CD14-positive monocyte (primary cell): ENCODE results near the gene NEGR1. TPM values are rescaled to one million over a fixed set of nuclear protein-coding genes. Genes with fewer than 3 reads are reported as not detected.

Source experiments
- DNase-seq, 3 donors: peaks; one replicate each; pipeline ENCODE4 v3.0.0-alpha.2; 2011 to 2022
- H2AFZ ChIP-seq: 2 replicates; pipeline ENCODE4 v1.6.0; 2012; ENCODE audit warnings: mild to moderate bottlenecking, low read depth, low read length, inconsistent platforms; ENCODE audit not compliant: insufficient read depth, poor library complexity, severe bottlenecking
- H3K27ac ChIP-seq, 2 donors: 1 replicate in 1 of 2; 2 replicates in 1 of 2; pipeline ENCODE4 v1.5.1; 2012 to 2013; ENCODE audit warnings: low read length in 2 of 2, control low read depth in 1 of 2, inconsistent platforms in 1 of 2, low read depth in 1 of 2, mild to moderate bottlenecking in 1 of 2
- H3K27me3 ChIP-seq, 2 donors: one replicate each; pipeline versions ENCODE4 v1.6.0 to v1.6.1; 2011 to 2013; ENCODE audit warnings: low read length in 2 of 2; ENCODE audit not compliant: control insufficient read depth in 2 of 2, insufficient read depth in 2 of 2
- H3K36me3 ChIP-seq, 2 donors: replicated peaks in 1 of 2; 1 replicate in 1 of 2; 2 replicates in 1 of 2; pipeline versions ENCODE4 v1.5.1 to v1.6.1; 2012 to 2013; ENCODE audit warnings: low read length in 2 of 2, control low read depth in 1 of 2, inconsistent platforms in 1 of 2, mild to moderate bottlenecking in 1 of 2; ENCODE audit not compliant: insufficient read depth in 2 of 2, control insufficient read depth in 1 of 2
- H3K4me1 ChIP-seq, 2 donors: 1 replicate in 1 of 2; 2 replicates in 1 of 2; pipeline versions ENCODE4 v1.5.1 to v1.6.1; 2012 to 2013; ENCODE audit warnings: low read length in 2 of 2, control low read depth in 1 of 2, inconsistent platforms in 1 of 2, mild to moderate bottlenecking in 1 of 2, moderate library complexity in 1 of 2; ENCODE audit not compliant: insufficient read depth in 2 of 2, control insufficient read depth in 1 of 2
- H3K4me2 ChIP-seq: replicated peaks from 2 replicates; pipeline ENCODE3; 2012; ENCODE audit warnings: low read length, moderate library complexity, mild to moderate bottlenecking; ENCODE audit not compliant: poor library complexity, severe bottlenecking; ENCODE audit errors: extremely low read depth
- H3K4me3 ChIP-seq, 3 experiments: fragments of 200-600 bp in 1 of 3; sonication (generic) in 1 of 3; replicated peaks in 1 of 3; 1 replicate in 2 of 3; 2 replicates in 1 of 3; pipeline ENCODE4 v1.5.1; 2011 to 2013; ENCODE audit warnings: low read length in 3 of 3, mild to moderate bottlenecking in 3 of 3, control low read depth in 2 of 3, low read depth in 2 of 3, inconsistent platforms in 1 of 3, moderate library complexity in 1 of 3
- H3K79me2 ChIP-seq: 2 replicates; pipeline ENCODE4 v1.6.0; 2012; ENCODE audit warnings: mild to moderate bottlenecking, control low read depth, inconsistent platforms, low read length, moderate library complexity; ENCODE audit not compliant: insufficient read depth
- H3K9ac ChIP-seq: 2 replicates; pipeline ENCODE4 v1.6.0; 2017; ENCODE audit warnings: low read length, mild to moderate bottlenecking; ENCODE audit not compliant: insufficient read depth, poor library complexity, severe bottlenecking
- H3K9me3 ChIP-seq, 2 donors: replicated peaks in 1 of 2; 1 replicate in 1 of 2; 2 replicates in 1 of 2; pipeline versions ENCODE4 v1.5.1 to v1.6.1; 2012 to 2013; ENCODE audit warnings: low read length in 2 of 2, control low read depth in 1 of 2; ENCODE audit not compliant: control insufficient read depth in 1 of 2, insufficient read depth in 1 of 2
- H4K20me1 ChIP-seq: 2 replicates; pipeline ENCODE4 v1.6.0; 2012; ENCODE audit warnings: mild to moderate bottlenecking, low read length, control low read depth, moderate library complexity; ENCODE audit not compliant: insufficient read depth
- H3K27ac Mint-ChIP-seq, 7 donors: one replicate each; pipeline ENCODE4 v1.8.0; 2020; ENCODE audit warnings: mild to moderate bottlenecking in 7 of 7, mixed read lengths in 7 of 7, moderate library complexity in 6 of 7, inconsistent platforms in 2 of 7
- H3K27me3 Mint-ChIP-seq, 3 donors: one replicate each; pipeline ENCODE4 v1.8.0; 2021 to 2022; ENCODE audit warnings: low read depth in 3 of 3, mild to moderate bottlenecking in 3 of 3, mixed read lengths in 3 of 3, moderate library complexity in 3 of 3, inconsistent platforms in 1 of 3
- H3K36me3 Mint-ChIP-seq, 2 donors: one replicate each; pipeline ENCODE4 v1.8.0; 2020; ENCODE audit warnings: mixed read lengths in 2 of 2, inconsistent platforms in 1 of 2, mild to moderate bottlenecking in 1 of 2
- H3K4me1 Mint-ChIP-seq: one replicate; pipeline ENCODE4 v1.8.0; 2020; ENCODE audit warnings: mild to moderate bottlenecking, mixed read lengths
- H3K4me3 Mint-ChIP-seq, 2 donors: one replicate each; pipeline ENCODE4 v1.8.0; 2020; ENCODE audit warnings: mild to moderate bottlenecking in 2 of 2, mixed read lengths in 2 of 2, moderate library complexity in 1 of 2
- H3K9me3 Mint-ChIP-seq, 7 donors: one replicate each; pipeline ENCODE4 v1.8.0; 2020 to 2022; ENCODE audit warnings: mixed read lengths in 7 of 7, mild to moderate bottlenecking in 6 of 7, moderate library complexity in 6 of 7, inconsistent platforms in 2 of 7
- WGBS: methylation state at CpG from one replicate; pipeline ENCODE4 v1.1.5; 2013; ENCODE audit warnings: missing lambda C conversion rate; ENCODE audit not compliant: insufficient coverage; 5-methylcytosine and 5-hydroxymethylcytosine counted together
- intact Hi-C, 2 donors: fragments of 100-400 bp; cut with micrococcal nuclease; formaldehyde crosslinking; loops; one replicate each; pipeline versions ENCODE4 v1.15.0 to v1.15.1; 2023
- polyA plus RNA-seq, 3 donors: library from polyadenylated mRNA; depleted of rRNA in 1 of 3; unstranded in 2 of 3; stranded (reverse) in 1 of 3; fragments of 300-500 nt in 2 of 3; fragments of >200 nt in 1 of 3; fragmentation: Illumina TruSeq in 2 of 3; gene quantifications; 1 replicate in 2 of 3; 2 replicates in 1 of 3; pipeline ENCODE4 v1.2.3, GENCODE V29; 2012 to 2021
- TF ChIP-seq, protein P1 (sequence below): fragments of 200-600 bp; IDR thresholded peaks from one replicate; pipeline ENCODE4 v1.8.0; 2022; ENCODE audit warnings: antibody characterized with exemption, mild to moderate bottlenecking

Gene NEGR1
- polyA plus RNA-seq, 3 donors: 0.03 to 0.15 (median 0.13) TPM

DNA sequence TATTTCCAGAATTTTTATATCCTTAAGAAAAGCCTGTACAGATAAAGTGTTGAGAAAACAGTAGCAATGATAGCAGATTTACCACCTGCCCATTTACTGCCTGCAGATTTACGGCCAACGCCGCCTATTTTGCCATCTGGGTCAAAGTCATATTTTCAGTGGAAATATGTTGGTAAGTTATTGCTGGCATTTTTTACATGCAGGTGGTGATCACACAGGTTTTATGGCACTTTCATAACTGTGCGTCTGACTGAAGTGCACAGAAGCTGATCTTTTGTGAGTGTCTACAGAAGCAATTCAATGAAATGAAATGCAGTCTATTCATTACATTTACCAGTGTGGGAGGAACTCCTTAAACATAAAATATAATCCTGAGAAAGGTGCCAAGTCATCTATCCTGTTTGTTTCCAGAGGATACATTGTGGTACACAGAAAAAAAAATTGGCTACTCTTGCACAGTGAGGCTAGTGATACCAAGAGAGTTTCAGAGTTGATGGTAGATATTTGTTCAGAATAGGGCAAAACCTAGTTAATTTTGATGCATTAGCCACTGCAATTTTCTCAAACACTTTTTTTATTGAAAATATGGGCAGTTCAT is 458.5 kb downstream of the NEGR1 start:
- Histone ChIP-seq H3K4me1 (no peaks in the 10 kb centered on the region), H3K27me3 (no peaks in the 10 kb centered on the region), H3K9ac (no peak overlapping the region), H3K4me2 (no peak overlapping the region), H3K27ac (no peak overlapping the region), H4K20me1 (no peaks in the 10 kb centered on the region), H3K9me3 (no peaks in the 10 kb centered on the region), H3K79me2 (no peaks in the 10 kb centered on the region), H2AFZ (no peak overlapping the region), H3K4me3 (no peak overlapping the region), H3K36me3 (no peaks in the 10 kb centered on the region)
- TF ChIP-seq, protein P1, sequence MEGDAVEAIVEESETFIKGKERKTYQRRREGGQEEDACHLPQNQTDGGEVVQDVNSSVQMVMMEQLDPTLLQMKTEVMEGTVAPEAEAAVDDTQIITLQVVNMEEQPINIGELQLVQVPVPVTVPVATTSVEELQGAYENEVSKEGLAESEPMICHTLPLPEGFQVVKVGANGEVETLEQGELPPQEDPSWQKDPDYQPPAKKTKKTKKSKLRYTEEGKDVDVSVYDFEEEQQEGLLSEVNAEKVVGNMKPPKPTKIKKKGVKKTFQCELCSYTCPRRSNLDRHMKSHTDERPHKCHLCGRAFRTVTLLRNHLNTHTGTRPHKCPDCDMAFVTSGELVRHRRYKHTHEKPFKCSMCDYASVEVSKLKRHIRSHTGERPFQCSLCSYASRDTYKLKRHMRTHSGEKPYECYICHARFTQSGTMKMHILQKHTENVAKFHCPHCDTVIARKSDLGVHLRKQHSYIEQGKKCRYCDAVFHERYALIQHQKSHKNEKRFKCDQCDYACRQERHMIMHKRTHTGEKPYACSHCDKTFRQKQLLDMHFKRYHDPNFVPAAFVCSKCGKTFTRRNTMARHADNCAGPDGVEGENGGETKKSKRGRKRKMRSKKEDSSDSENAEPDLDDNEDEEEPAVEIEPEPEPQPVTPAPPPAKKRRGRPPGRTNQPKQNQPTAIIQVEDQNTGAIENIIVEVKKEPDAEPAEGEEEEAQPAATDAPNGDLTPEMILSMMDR: no peak
- Mint-ChIP-seq H3K27ac (no peak overlapping the region), H3K4me3 (no peak overlapping the region), H3K4me1 (peaks cover 4% of the 10 kb centered on the region), H3K27me3 (no peaks in the 10 kb centered on the region), H3K36me3 (no peaks in the 10 kb centered on the region), H3K9me3 (peaks cover 0 to 5% (median 0%) of the 10 kb centered on the region in 7 donors)
- intact Hi-C loops: no loop called here
- no peak for DNase-seq
- no CpG with 5 or more reads among the region's 4 CpGs for WGBS

DNA sequence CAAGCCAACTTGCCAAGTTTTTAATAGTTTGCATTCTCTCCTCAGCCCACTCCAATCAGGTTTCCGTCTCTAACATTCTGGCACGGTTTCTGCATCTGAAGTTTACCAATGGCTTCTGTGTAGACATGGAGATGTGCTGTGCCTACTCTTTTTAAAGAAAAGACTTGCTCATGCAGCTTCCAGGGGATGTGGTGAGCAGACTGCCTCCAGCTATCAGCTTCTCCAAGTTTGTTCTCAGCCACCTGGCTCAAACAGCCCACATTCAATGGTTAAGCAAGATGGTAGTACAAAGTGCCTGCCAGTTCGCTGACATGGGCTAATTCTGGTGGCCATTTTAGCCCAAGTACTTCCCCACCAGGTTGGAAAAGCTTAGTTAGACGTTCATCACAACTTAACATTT is 465.3 kb downstream of the NEGR1 start:
- no peaks in the 10 kb centered on the region for H3K27me3 ChIP-seq
- no peaks in the 10 kb centered on the region for H3K4me1 Mint-ChIP-seq
- no peaks in the 10 kb centered on the region for H3K4me1 ChIP-seq
- H4K20me1 ChIP-seq: no peaks in the 10 kb centered on the region
- no peak overlapping the region for H3K4me2 ChIP-seq
- H2AFZ ChIP-seq: no peak overlapping the region
- H3K9ac ChIP-seq: no peak overlapping the region
- no peak overlapping the region for H3K27ac Mint-ChIP-seq
- peaks cover 0 to 3% of the 10 kb centered on the region in 2 donors for H3K9me3 ChIP-seq
- no peaks in the 10 kb centered on the region for H3K36me3 ChIP-seq
- intact Hi-C loops: no loop called here
- TF ChIP-seq, protein P1: no peak
- DNase-seq: no peak
- peaks cover 0 to 9% (median 4%) of the 10 kb centered on the region in 7 donors for H3K9me3 Mint-ChIP-seq
- no peaks in the 10 kb centered on the region for H3K79me2 ChIP-seq
- no peaks in the 10 kb centered on the region for H3K36me3 Mint-ChIP-seq
- no peak overlapping the region for H3K4me3 ChIP-seq
- 100% methylated on average over 2 of the region's 4 CpGs for WGBS
- no peaks in the 10 kb centered on the region for H3K27me3 Mint-ChIP-seq
- no peak overlapping the region for H3K27ac ChIP-seq
- H3K4me3 Mint-ChIP-seq: no peak overlapping the region
